Thyroid gland (tissue), 4 donors: ENCODE measurements around the gene ARHGEF40. TPM values are rescaled to one million over a fixed set of nuclear protein-coding genes. Genes with fewer than 3 reads are reported as not detected.
A peak's percentile ranks its signal among the peaks of the same experiment; 100 is the strongest.

Experiments used
- DNase-seq, 2 donors: peaks; one replicate each; pipeline ENCODE4 v3.0.0-alpha.2; 2019
- H3K27ac ChIP-seq, 3 donors: fragments of 200-600 bp; sonication (generic); 1 replicate in 2 of 3; 2 replicates in 1 of 3; pipeline ENCODE4 v1.5.1; 2016 to 2019; ENCODE audit warnings: mild to moderate bottlenecking in 1 of 3, moderate library complexity in 1 of 3
- H3K27me3 ChIP-seq: fragments of 200-600 bp; sonication (generic); one replicate; pipeline ENCODE4 v1.5.1; 2019
- H3K36me3 ChIP-seq, 2 donors: fragments of 200-600 bp; sonication (generic); one replicate each; pipeline ENCODE4 v1.5.1; 2016 to 2019
- H3K4me1 ChIP-seq, 2 donors: fragments of 200-600 bp; sonication (generic); one replicate each; pipeline ENCODE4 v1.5.1; 2017 to 2019
- H3K4me3 ChIP-seq, 3 donors: fragments of 200-600 bp; sonication (generic); replicated peaks in 1 of 3; 1 replicate in 2 of 3; 2 replicates in 1 of 3; pipeline ENCODE4 v1.5.1; 2016; ENCODE audit warnings: mild to moderate bottlenecking in 1 of 3
- H3K9me3 ChIP-seq: fragments of 200-600 bp; sonication (generic); one replicate; pipeline ENCODE4 v1.5.1; 2017
- POLR2A ChIP-seq, 2 donors: fragments of 450-650 bp; IDR thresholded peaks; one replicate each; pipeline ENCODE4 v1.6.1; 2017; ENCODE audit warnings: antibody characterized with exemption in 2 of 2, mild to moderate bottlenecking in 2 of 2, moderate library complexity in 1 of 2
- WGBS, 2 donors: methylation state at CpG; one replicate each; pipeline ENCODE4 v1.1.5; 2017; 5-methylcytosine and 5-hydroxymethylcytosine counted together
- intact Hi-C: fragments of 100-400 bp; cut with DNase I; formaldehyde crosslinking; loops from one replicate; pipeline ENCODE4 v1.15.1; 2023
- total RNA-seq, 4 donors: library from RNA; depleted of rRNA; stranded (reverse); fragments of >200 nt; gene quantifications; one replicate each; pipeline ENCODE4 v1.2.3, GENCODE V29; 2016
- TF ChIP-seq, protein P1 (sequence below), 6 experiments: fragments of 200-600 bp in 3 of 6; fragments of 450-650 bp in 3 of 6; sonication (generic) in 3 of 6; IDR thresholded peaks; one replicate each; pipeline ENCODE4 v1.5.1; 2016 to 2019; ENCODE audit warnings: antibody characterized with exemption in 6 of 6, mild to moderate bottlenecking in 2 of 6, inconsistent platforms in 1 of 6, moderate library complexity in 1 of 6

Gene ARHGEF40
- total RNA-seq, 4 donors from 2014 or later: 28.1 to 44.8 (median 43.4) TPM

- H3K4me3 ChIP-seq: no peak overlapping the region
- no peak for DNase-seq
- H3K36me3 ChIP-seq: no peaks in the 10 kb centered on the region
- H3K4me1 ChIP-seq: peaks cover 0 to 10% of the 10 kb centered on the region in 2 donors
- H3K27me3 ChIP-seq: no peaks in the 10 kb centered on the region
- no peak overlapping the region for H3K27ac ChIP-seq
- TF ChIP-seq, protein P1, sequence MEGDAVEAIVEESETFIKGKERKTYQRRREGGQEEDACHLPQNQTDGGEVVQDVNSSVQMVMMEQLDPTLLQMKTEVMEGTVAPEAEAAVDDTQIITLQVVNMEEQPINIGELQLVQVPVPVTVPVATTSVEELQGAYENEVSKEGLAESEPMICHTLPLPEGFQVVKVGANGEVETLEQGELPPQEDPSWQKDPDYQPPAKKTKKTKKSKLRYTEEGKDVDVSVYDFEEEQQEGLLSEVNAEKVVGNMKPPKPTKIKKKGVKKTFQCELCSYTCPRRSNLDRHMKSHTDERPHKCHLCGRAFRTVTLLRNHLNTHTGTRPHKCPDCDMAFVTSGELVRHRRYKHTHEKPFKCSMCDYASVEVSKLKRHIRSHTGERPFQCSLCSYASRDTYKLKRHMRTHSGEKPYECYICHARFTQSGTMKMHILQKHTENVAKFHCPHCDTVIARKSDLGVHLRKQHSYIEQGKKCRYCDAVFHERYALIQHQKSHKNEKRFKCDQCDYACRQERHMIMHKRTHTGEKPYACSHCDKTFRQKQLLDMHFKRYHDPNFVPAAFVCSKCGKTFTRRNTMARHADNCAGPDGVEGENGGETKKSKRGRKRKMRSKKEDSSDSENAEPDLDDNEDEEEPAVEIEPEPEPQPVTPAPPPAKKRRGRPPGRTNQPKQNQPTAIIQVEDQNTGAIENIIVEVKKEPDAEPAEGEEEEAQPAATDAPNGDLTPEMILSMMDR (IDR thresholded peaks at IDR 0.05): no peak
- no peak for TF ChIP-seq POLR2A (IDR thresholded peaks at IDR 0.05)
- intact Hi-C loops: no loop called here
- H3K9me3 ChIP-seq: no peaks in the 10 kb centered on the region
- WGBS, 2 donors: 80% methylated on average over 13 of the region's 13 CpGs
These were observed 9.3 kb upstream of the ARHGEF40 start for GRCh38 chr14:21060614-21061346.

DNA sequence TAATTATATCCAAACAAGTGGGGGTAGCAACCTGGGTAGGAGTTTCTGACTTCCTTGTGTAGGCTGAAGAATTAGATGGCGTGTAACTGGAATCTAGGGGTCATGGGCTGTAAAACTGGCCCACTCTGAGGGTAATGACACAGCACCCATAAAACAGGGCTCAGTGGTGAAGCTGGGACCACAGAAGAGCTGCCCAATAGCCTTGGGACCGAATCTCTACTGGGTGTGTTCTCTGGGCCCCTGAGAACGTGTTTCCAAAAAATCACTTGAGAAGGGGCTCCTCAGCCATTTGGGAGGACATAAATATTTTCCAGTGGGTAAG, 8.8 kb upstream of the ARHGEF40 start:
- intact Hi-C loops: no loop called here
- whole genome bisulfite sequencing, 2 donors: 89 to 94% methylated on average over 3 of the region's 3 CpGs
- no peaks in the 10 kb centered on the region for H3K9me3 ChIP-seq
- H3K4me1 ChIP-seq: peaks cover 0 to 10% of the 10 kb centered on the region in 2 donors
- DNase-seq: no peak
- no peaks in the 10 kb centered on the region for H3K36me3 ChIP-seq
- H3K4me3 ChIP-seq: no peak overlapping the region
- H3K27ac ChIP-seq: no peak overlapping the region
- no peak for TF ChIP-seq POLR2A (IDR thresholded peaks at IDR 0.05)
- TF ChIP-seq, protein P1 (IDR thresholded peaks at IDR 0.05): no peak
- no peaks in the 10 kb centered on the region for H3K27me3 ChIP-seq

DNA sequence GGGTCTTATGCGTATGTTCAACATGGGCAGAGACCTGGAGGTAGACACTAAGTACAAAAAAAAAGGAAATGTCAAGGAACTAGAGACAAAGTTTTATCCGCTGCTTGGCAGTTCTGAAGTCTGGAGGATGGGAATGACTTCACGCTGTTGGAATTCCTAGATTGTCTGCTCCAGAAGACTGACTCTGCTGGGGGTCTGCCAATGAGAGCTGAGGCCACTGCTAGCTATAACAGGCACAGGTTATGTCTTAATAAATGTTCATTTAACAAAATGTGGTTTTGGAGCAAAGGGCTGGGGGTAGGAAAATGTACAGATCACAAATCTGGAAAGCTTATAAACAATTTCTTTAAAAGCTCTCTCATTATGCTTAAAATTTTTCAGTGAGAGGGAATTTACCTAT, 6.6 kb upstream of the ARHGEF40 start:
- WGBS, 2 donors: 60% methylated on average over 3 of the region's 3 CpGs
- DNase-seq: peak; percentile 76 to 80
- Histone ChIP-seq H3K9me3 (no peaks in the 10 kb centered on the region), H3K27ac (peak overlapping the region in 1 of 3 donors; percentile 24), H3K36me3 (no peaks in the 10 kb centered on the region), H3K4me3 (no peak overlapping the region), H3K27me3 (no peaks in the 10 kb centered on the region), H3K4me1 (peaks cover 0 to 10% of the 10 kb centered on the region in 2 donors)
- TF ChIP-seq POLR2A (IDR thresholded peaks at IDR 0.05): no peak
- TF ChIP-seq, protein P1 (IDR thresholded peaks at IDR 0.05): peak in 1 of 6 experiments; percentile 8
- intact Hi-C loops: no loop called here

GRCh38 chr14:21066882-21067502, 3.1 kb upstream of the ARHGEF40 start:
- Histone ChIP-seq H3K4me3 (no peak overlapping the region), H3K36me3 (no peaks in the 10 kb centered on the region), H3K4me1 (peaks cover 18 to 31% of the 10 kb centered on the region in 2 donors), H3K27me3 (no peaks in the 10 kb centered on the region), H3K27ac (no peak overlapping the region), H3K9me3 (no peaks in the 10 kb centered on the region)
- TF ChIP-seq, protein P1 (IDR thresholded peaks at IDR 0.05): no peak
- no peak for TF ChIP-seq POLR2A (IDR thresholded peaks at IDR 0.05)
- 82 to 86% methylated on average over 7 of the region's 7 CpGs for WGBS, 2 donors
- no peak for DNase-seq
- intact Hi-C loops: no loop called here
